DOHH2 (cell line): ENCODE results near the gene TBR1.

Source experiments
- CTCF ChIP-seq: fragments of 200-600 bp; sonication (generic); IDR thresholded peaks from one replicate; pipeline ENCODE4 v1.5.1; 2014; ENCODE audit warnings: antibody characterized with exemption, mild to moderate bottlenecking, low read depth, low read length; ENCODE audit not compliant: poor library complexity, severe bottlenecking
- EZH2phosphoT487 ChIP-seq: fragments of 200-600 bp; sonication (generic); IDR thresholded peaks from 2 replicates; pipeline ENCODE4 v1.6.1; 2017; ENCODE audit warnings: borderline replicate concordance, mild to moderate bottlenecking, antibody characterized with exemption, low read length, moderate library complexity, mixed read lengths

GRCh38 chr2:161414042-161415033, 1.8 kb upstream of the TBR1 start:
- TF ChIP-seq CTCF (no peak), EZH2phosphoT487 (no peak)
